Measurements from ENCODE around the gene CEACAM6. TPM values are rescaled to one million over a fixed set of nuclear protein-coding genes. Genes with fewer than 3 reads are reported as not detected.

CEACAM6 gene
- total and polyA plus RNA-seq, 9 of the 15 experiments (the other 6 are each of a cell fraction or from before 2014, with no cell fraction given) = 0.24 TPM; not detected in 8

DNA sequence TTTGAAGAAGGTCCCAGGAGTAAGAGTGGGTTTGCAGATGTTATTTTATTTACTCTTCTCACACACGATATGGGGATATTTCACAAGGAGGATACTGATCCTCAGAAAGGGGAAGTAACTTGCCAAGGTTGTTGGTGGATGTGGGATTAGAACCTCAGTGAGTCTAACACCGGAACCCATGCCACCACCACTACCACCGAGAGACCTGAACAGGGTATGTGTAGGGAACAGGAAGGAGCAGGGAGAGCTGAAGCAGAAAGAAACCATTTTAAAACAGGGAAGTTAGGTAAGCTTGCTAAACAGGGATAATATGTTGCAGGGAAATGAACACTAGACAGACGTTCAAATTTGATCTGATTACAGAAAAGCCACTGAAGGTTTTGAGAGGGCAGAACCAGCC, 29.4 kb downstream of the CEACAM6 start:
- no peak for ATAC-seq
- in situ Hi-C loops (cut with MboI) = no loop called here
- H3K79me2 ChIP-seq (ENCODE audit: control insufficient read depth, insufficient read depth, low read length) = no peaks in the 10 kb centered on the region
- CTCF ChIA-PET (ENCODE audit: low intra/inter-chr PET ratio) = interaction anchor here (1.5 kb wide), 1 partner anchor 31 kb away, joined by 8 read pairs; no protein-coding TSS in a partner anchor
- H2AFZ ChIP-seq (ENCODE audit: low read depth, low read length) = no peak overlapping the region
- no TSS peak for BruUV-seq (replicated peaks)
- 0 out of 2 replicates have a peak, but pooled peaks cover 4% of the 10 kb centered on the region for H4K20me1 ChIP-seq (replicated peaks; ENCODE audit: control insufficient read depth, insufficient read depth, low read length)
- no peaks in the 10 kb centered on the region for H3K36me3 ChIP-seq (ENCODE audit: control insufficient read depth, insufficient read depth, low read length)
- H3K27me3 ChIP-seq (ENCODE audit: control insufficient read depth in 2 of 2, insufficient read depth in 2 of 2, low read length in 2 of 2) = peaks cover 16 to 27% of the 10 kb centered on the region in 2 experiments
- WGBS (ENCODE audit: insufficient coverage, low coverage, missing lambda C conversion rate) = 1% methylated on average over 4 of the region's 4 CpGs
- POLR2A ChIA-PET = no interaction called here
- H3K27ac ChIP-seq (ENCODE audit: extremely low read depth, low read depth, low read length) = no peak overlapping the region
- intact Hi-C loops (cut with micrococcal nuclease) = loop anchor here (1.0 kb wide), 1 partner anchor 31 kb away; no protein-coding TSS in a partner anchor
- TF ChIP-seq ETS2 (tag; IDR thresholded peaks at IDR 0.05; ENCODE audit: borderline replicate concordance, poor library complexity, severe bottlenecking) = no peak
- TF ChIP-seq CHD1 (IDR thresholded peaks at IDR 0.05; ENCODE audit: low read length) = no peak
- TF ChIP-seq, protein P1, sequence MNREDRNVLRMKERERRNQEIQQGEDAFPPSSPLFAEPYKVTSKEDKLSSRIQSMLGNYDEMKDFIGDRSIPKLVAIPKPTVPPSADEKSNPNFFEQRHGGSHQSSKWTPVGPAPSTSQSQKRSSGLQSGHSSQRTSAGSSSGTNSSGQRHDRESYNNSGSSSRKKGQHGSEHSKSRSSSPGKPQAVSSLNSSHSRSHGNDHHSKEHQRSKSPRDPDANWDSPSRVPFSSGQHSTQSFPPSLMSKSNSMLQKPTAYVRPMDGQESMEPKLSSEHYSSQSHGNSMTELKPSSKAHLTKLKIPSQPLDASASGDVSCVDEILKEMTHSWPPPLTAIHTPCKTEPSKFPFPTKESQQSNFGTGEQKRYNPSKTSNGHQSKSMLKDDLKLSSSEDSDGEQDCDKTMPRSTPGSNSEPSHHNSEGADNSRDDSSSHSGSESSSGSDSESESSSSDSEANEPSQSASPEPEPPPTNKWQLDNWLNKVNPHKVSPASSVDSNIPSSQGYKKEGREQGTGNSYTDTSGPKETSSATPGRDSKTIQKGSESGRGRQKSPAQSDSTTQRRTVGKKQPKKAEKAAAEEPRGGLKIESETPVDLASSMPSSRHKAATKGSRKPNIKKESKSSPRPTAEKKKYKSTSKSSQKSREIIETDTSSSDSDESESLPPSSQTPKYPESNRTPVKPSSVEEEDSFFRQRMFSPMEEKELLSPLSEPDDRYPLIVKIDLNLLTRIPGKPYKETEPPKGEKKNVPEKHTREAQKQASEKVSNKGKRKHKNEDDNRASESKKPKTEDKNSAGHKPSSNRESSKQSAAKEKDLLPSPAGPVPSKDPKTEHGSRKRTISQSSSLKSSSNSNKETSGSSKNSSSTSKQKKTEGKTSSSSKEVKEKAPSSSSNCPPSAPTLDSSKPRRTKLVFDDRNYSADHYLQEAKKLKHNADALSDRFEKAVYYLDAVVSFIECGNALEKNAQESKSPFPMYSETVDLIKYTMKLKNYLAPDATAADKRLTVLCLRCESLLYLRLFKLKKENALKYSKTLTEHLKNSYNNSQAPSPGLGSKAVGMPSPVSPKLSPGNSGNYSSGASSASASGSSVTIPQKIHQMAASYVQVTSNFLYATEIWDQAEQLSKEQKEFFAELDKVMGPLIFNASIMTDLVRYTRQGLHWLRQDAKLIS (CRISPR knock-in tag; IDR thresholded peaks at IDR 0.05) = no peak
- no peak for TF ChIP-seq ZNF780A (CRISPR knock-in tag; IDR thresholded peaks at IDR 0.05)
- no peak overlapping the region for H3K9ac ChIP-seq (ENCODE audit: insufficient read depth in 1 of 2, low read depth in 2 of 2, low read length in 2 of 2)
- no peaks in the 10 kb centered on the region for H3K4me1 ChIP-seq (replicated peaks in 1 of 2; ENCODE audit: control insufficient read depth in 2 of 2, insufficient read depth in 2 of 2, low read length in 2 of 2)
- H3K9me3 ChIP-seq (replicated peaks; ENCODE audit: control insufficient read depth, insufficient read depth, low read depth, low read length) = no peaks in the 10 kb centered on the region
- FAIRE-seq = no peak
- H3K9me1 ChIP-seq (ENCODE audit: control insufficient read depth, insufficient read depth, low read length) = no peaks in the 10 kb centered on the region
- H3K4me3 ChIP-seq = no peak overlapping the region
- no peak overlapping the region for H3K4me2 ChIP-seq (ENCODE audit: insufficient read depth, low read length)
- DNase-seq (ENCODE audit: extremely low read depth in 1 of 4, low spot score in 3 of 4) = no peak
